Vagina (tissue), 2 donors: ENCODE data around the gene MSL3B.

ENCODE experiments used
- POLR2AphosphoS5 ChIP-seq, 2 donors: sonication (generic); formaldehyde crosslinking; IDR thresholded peaks; one replicate each; pipeline ENCODE4 v1.9.0; 2017; ENCODE audit warnings: antibody characterized with exemption in 2 of 2, mild to moderate bottlenecking in 2 of 2, low read depth in 1 of 2; ENCODE audit not compliant: insufficient read depth in 1 of 2
- TF ChIP-seq, protein P1 (sequence below), 3 experiments: fragments of 450-650 bp in 2 of 3; fragments of 200-600 bp in 1 of 3; sonication (generic) in 1 of 3; IDR thresholded peaks; one replicate each; pipeline ENCODE4 v1.5.1; 2017 to 2019; ENCODE audit warnings: antibody characterized with exemption in 3 of 3, mild to moderate bottlenecking in 2 of 3, moderate library complexity in 2 of 3

DNA sequence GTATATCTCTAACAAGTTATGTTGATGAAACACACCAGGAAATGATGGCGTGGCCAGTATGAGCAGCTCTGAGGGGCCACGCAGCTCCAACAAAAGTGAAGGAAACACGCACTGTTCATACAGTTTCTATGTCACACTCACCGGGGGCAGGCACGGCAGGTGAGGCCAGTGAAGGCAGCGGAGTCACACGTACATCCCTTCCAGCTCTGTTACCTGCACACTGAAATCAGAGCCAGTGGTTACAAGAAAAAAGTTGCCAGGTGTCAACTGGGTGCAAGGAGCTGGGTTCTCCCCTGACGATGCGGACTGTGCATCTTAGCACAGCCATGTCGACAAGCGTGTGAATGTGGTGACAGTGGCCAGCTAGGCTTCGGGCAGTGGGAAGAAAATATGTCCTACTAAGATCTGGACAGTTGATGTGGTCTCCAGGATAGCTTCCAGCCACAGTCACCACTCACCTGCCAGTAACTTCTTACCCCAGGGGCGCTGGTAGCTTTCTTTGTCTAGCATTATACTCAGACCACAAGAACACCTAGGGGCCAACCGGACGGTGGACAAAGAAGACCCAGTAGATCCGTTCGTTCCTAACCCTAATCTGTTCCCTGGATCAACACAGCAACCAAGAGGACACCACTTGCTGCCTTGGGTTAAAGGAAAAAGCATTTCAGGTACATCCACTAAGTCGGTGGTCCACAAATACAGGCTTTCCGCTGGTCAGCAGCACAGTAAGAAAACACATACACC lies 23.9 kb downstream of the MSL3B start:
- no peak for TF ChIP-seq POLR2AphosphoS5 (IDR thresholded peaks at IDR 0.05; ENCODE audit: insufficient read depth in 1 of 2, low read depth in 1 of 2)
- TF ChIP-seq, protein P1, sequence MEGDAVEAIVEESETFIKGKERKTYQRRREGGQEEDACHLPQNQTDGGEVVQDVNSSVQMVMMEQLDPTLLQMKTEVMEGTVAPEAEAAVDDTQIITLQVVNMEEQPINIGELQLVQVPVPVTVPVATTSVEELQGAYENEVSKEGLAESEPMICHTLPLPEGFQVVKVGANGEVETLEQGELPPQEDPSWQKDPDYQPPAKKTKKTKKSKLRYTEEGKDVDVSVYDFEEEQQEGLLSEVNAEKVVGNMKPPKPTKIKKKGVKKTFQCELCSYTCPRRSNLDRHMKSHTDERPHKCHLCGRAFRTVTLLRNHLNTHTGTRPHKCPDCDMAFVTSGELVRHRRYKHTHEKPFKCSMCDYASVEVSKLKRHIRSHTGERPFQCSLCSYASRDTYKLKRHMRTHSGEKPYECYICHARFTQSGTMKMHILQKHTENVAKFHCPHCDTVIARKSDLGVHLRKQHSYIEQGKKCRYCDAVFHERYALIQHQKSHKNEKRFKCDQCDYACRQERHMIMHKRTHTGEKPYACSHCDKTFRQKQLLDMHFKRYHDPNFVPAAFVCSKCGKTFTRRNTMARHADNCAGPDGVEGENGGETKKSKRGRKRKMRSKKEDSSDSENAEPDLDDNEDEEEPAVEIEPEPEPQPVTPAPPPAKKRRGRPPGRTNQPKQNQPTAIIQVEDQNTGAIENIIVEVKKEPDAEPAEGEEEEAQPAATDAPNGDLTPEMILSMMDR (IDR thresholded peaks at IDR 0.05): no peak
